Lower leg skin (tissue), 4 donors: ENCODE measurements around the gene RAB1B. TPM values are rescaled to one million over a fixed set of nuclear protein-coding genes. Genes with fewer than 3 reads are reported as not detected.

Experiments used
- DNase-seq, 2 donors: peaks; one replicate each; pipeline ENCODE4 v3.0.0-alpha.2; 2019; ENCODE audit warnings: low spot score in 2 of 2
- H3K4me3 ChIP-seq: fragments of 200-600 bp; sonication (generic); 2 replicates; pipeline ENCODE4 v1.5.1; 2017; ENCODE audit warnings: mild to moderate bottlenecking, low read depth; ENCODE audit not compliant: poor library complexity, severe bottlenecking
- CTCF ChIP-seq, 3 donors: fragments of 450-650 bp; IDR thresholded peaks; one replicate each; pipeline ENCODE4 v1.5.1; 2016; ENCODE audit warnings: antibody characterized with exemption in 3 of 3, mild to moderate bottlenecking in 3 of 3, moderate library complexity in 2 of 3
- POLR2A ChIP-seq, 2 donors: fragments of 450-650 bp; IDR thresholded peaks; one replicate each; pipeline ENCODE4 v1.6.1; 2016 to 2017; ENCODE audit warnings: antibody characterized with exemption in 2 of 2, mild to moderate bottlenecking in 1 of 2, moderate library complexity in 1 of 2
- WGBS, 2 donors: methylation state at CpG; one replicate each; pipeline ENCODE4 v1.1.5; 2018; 5-methylcytosine and 5-hydroxymethylcytosine counted together
- intact Hi-C: fragments of 100-400 bp; cut with DNase I; formaldehyde crosslinking; loops from one replicate; pipeline ENCODE4 v1.15.0; 2023; ENCODE audit warnings: low total_unique reads
- total RNA-seq, 4 donors: library from RNA; depleted of rRNA; stranded (reverse); fragments of >200 nt; gene quantifications; one replicate each; pipeline ENCODE4 v1.1.0, GENCODE V29; 2016

RAB1B gene
- total RNA-seq, 4 donors from 2014 or later = 118 to 143 (median 126) TPM

- 7 to 8% methylated on average over 19 to 55 of the region's 84 CpGs for WGBS, 2 donors
- DNase-seq = no peak
- intact Hi-C loops = no loop called here
- no peak within 1 kb of the TSS for H3K4me3 ChIP-seq
- TF ChIP-seq CTCF (IDR thresholded peaks at IDR 0.05) (no peak), POLR2A (IDR thresholded peaks at IDR 0.05) (no peak)
Observed at GRCh38 chr11:66277471-66278362, 9.3 kb downstream of the RAB1B start, which contains the start of gene CNIH2. Gene CNIH2 (plus strand): TSS chr11:66278175. CDS start chr11:66278457, 282 bp downstream.

GRCh38 chr11:66278363-66279091 is 10.1 kb downstream of the RAB1B start:
- intact Hi-C loops = no loop called here
- no peak for DNase-seq
- TF ChIP-seq CTCF (IDR thresholded peaks at IDR 0.05) = no peak
- no peak for TF ChIP-seq POLR2A (IDR thresholded peaks at IDR 0.05)
- 6 to 8% methylated on average over 20 to 23 of the region's 45 CpGs for WGBS, 2 donors
- no peak overlapping the region for H3K4me3 ChIP-seq

- TF ChIP-seq CTCF (IDR thresholded peaks at IDR 0.05) (no peak), POLR2A (IDR thresholded peaks at IDR 0.05) (no peak)
- WGBS, 2 donors = 73% methylated on average over 15 of the region's 15 CpGs
- intact Hi-C loops = no loop called here
Observed at GRCh38 chr11:66279092-66279734, 10.8 kb downstream of the RAB1B start.

GRCh38 chr11:66280428-66280827 is 12.0 kb downstream of the RAB1B start:
- TF ChIP-seq POLR2A (IDR thresholded peaks at IDR 0.05) (no peak), CTCF (IDR thresholded peaks at IDR 0.05) (no peak)
- H3K4me3 ChIP-seq = no peak overlapping the region
- no peak for DNase-seq
- WGBS, 2 donors = 67 to 80% methylated on average over 4 to 14 of the region's 14 CpGs
- intact Hi-C loops = no loop called here

More at GRCh38 chr11:66279092-66279734, 10.8 kb downstream of the RAB1B start:
- H3K4me3 ChIP-seq = no peak overlapping the region
- no peak for DNase-seq

GRCh38 chr11:66281001-66281400 is 12.6 kb downstream of the RAB1B start:
- no peak overlapping the region for H3K4me3 ChIP-seq
- TF ChIP-seq CTCF (IDR thresholded peaks at IDR 0.05) (no peak), POLR2A (IDR thresholded peaks at IDR 0.05) (no peak)
- intact Hi-C loops = no loop called here
- DNase-seq = no peak
- WGBS, 2 donors = 83 to 85% methylated on average over 6 of the region's 6 CpGs
